Measurements from ENCODE around the gene EPS8L1.

- TF ChIP-seq CTCF (IDR thresholded peaks at IDR 0.05; ENCODE audit: low read length) (no peak), EZH2 (IDR thresholded peaks at IDR 0.05; ENCODE audit: borderline replicate concordance, low read length) (no peak)
Measured at GRCh38 chr19:55134736-55135135, 59.1 kb downstream of the EPS8L1 start.
